Measurements from ENCODE around the gene SHQ1.

GRCh38 chr3:72702997-72703396 is 145.2 kb downstream of the SHQ1 start:
- TF ChIP-seq CTCF (conservative IDR thresholded peaks at IDR 0.05; ENCODE audit: low read depth in 2 of 2) (no peak), STAT1 (IDR thresholded peaks at IDR 0.05; ENCODE audit: unreplicated experiment) (no peak), REST (IDR thresholded peaks at IDR 0.05; ENCODE audit: unreplicated experiment) (no peak), POLR2AphosphoS5 (IDR thresholded peaks at IDR 0.05; ENCODE audit: low read depth) (no peak), EZH2 (IDR thresholded peaks at IDR 0.05; ENCODE audit: low read depth, unreplicated experiment) (no peak), CREB1 (CRISPR knock-in tag; IDR thresholded peaks at IDR 0.05; ENCODE audit: low read depth) (no peak), EZH2phosphoT487 (IDR thresholded peaks at IDR 0.05; ENCODE audit: unreplicated experiment) (no peak), JUNB (IDR thresholded peaks at IDR 0.05; ENCODE audit: unreplicated experiment) (no peak), ETS1 (IDR thresholded peaks at IDR 0.05) (no peak), ZNF114 (CRISPR knock-in tag; IDR thresholded peaks at IDR 0.05) (no peak), NANOG (IDR thresholded peaks at IDR 0.05; ENCODE audit: borderline replicate concordance) (no peak), ZNF331 (CRISPR knock-in tag; IDR thresholded peaks at IDR 0.05; ENCODE audit: low read depth) (no peak)
